HepG2 (cell line): ENCODE measurements around the gene DGUOK. TPM values are rescaled to one million over a fixed set of nuclear protein-coding genes. Genes with fewer than 3 reads are reported as not detected.

ENCODE experiments used
- GZF1 ChIP-seq: sonication (generic); formaldehyde crosslinking; IDR thresholded peaks from 2 replicates; pipeline ENCODE4 v1.5.1; 2020; ENCODE audit warnings: mild to moderate bottlenecking, missing genetic modification reagents
- NFATC3 ChIP-seq: sonication (generic); formaldehyde crosslinking; IDR thresholded peaks from 2 replicates; pipeline ENCODE4 v1.5.1; 2020; ENCODE audit warnings: mild to moderate bottlenecking, missing genetic modification reagents
- NFYB ChIP-seq: sonication (generic); formaldehyde crosslinking; IDR thresholded peaks from 2 replicates; pipeline ENCODE4 v1.4.0; 2020; ENCODE audit warnings: missing genetic modification reagents
- RAD21 ChIP-seq: fragments of 450-650 bp; formaldehyde crosslinking; IDR thresholded peaks from 2 replicates; pipeline ENCODE4 v1.5.0; 2020; ENCODE audit warnings: mild to moderate bottlenecking
- RELA ChIP-seq: sonication (generic); formaldehyde crosslinking; IDR thresholded peaks from 2 replicates; pipeline ENCODE4 v1.4.0; 2020; ENCODE audit warnings: missing genetic modification reagents
- SIN3B ChIP-seq: fragments of 150-350 bp; IDR thresholded peaks from 2 replicates; pipeline ENCODE4 v1.6.1; 2014; ENCODE audit warnings: low read length
- SMARCE1 ChIP-seq: fragments of 450-650 bp; IDR thresholded peaks from 2 replicates; pipeline ENCODE4 v1.6.1; 2017; ENCODE audit warnings: borderline replicate concordance
- TEAD3 ChIP-seq: optimal IDR thresholded peaks from 2 replicates; pipeline ENCODE3; 2016; ENCODE audit warnings: borderline replicate concordance
- ZNF205 ChIP-seq: IDR thresholded peaks from 2 replicates; pipeline ENCODE4 v1.6.1; 2018; ENCODE audit warnings: missing biosample characterization, missing genetic modification reagents
- ZNF335 ChIP-seq: sonication (generic); formaldehyde crosslinking; IDR thresholded peaks from 2 replicates; pipeline ENCODE4 v1.4.0; 2020; ENCODE audit warnings: missing genetic modification reagents
- ZNF563 ChIP-seq: sonication (generic); formaldehyde crosslinking; IDR thresholded peaks from 2 replicates; pipeline ENCODE4 v1.8.0; 2022; ENCODE audit warnings: mild to moderate bottlenecking, moderate library complexity, missing genetic modification reagents
- ZNF720 ChIP-seq: sonication (generic); formaldehyde crosslinking; IDR thresholded peaks from 2 replicates; pipeline ENCODE4 v1.4.0; 2020; ENCODE audit warnings: missing genetic modification reagents
- ZNF773 ChIP-seq: sonication (generic); formaldehyde crosslinking; IDR thresholded peaks from 2 replicates; pipeline ENCODE4 v1.4.0; 2020; ENCODE audit warnings: missing genetic modification reagents, borderline replicate concordance
- ZNF883 ChIP-seq: sonication (generic); formaldehyde crosslinking; IDR thresholded peaks from 2 replicates; pipeline ENCODE4 v1.5.1; 2020; ENCODE audit warnings: mild to moderate bottlenecking, missing genetic modification reagents; ENCODE audit errors: not compliant biosample characterization
- polyA plus RNA-seq, 8 experiments: library from polyadenylated mRNA; depleted of rRNA in 3 of 8; stranded (reverse) in 7 of 8; unstranded in 1 of 8; fragments of >200 nt; fragmentation: Illumina TruSeq in 4 of 8; extraction: Trizol in 4 of 8; gene quantifications; 2 replicates each; pipeline versions ENCODE4 v1.2.1 to v1.2.3, GENCODE V29; 2011 to 2016; ENCODE audit warnings: low read depth in 4 of 8, missing spikeins in 1 of 8, mixed read lengths in 1 of 8; ENCODE audit not compliant: insufficient read depth in 1 of 8
- total RNA-seq, 5 experiments: library from RNA; depleted of rRNA; stranded (reverse); fragments of >200 nt; fragmentation: Illumina TruSeq; extraction: Trizol; gene quantifications; 2 replicates each; pipeline ENCODE4 v1.2.3, GENCODE V29; 2016; ENCODE audit warnings: low read depth in 1 of 5
- TF ChIP-seq, protein P1 (sequence below), 2 experiments: IDR thresholded peaks; 2 replicates each; pipeline ENCODE4 v1.6.1; 2011 to 2012; ENCODE audit warnings: low read length in 2 of 2, borderline replicate concordance in 1 of 2, low read depth in 1 of 2, mild to moderate bottlenecking in 1 of 2, moderate library complexity in 1 of 2
- TF ChIP-seq, protein P2 (sequence below): sonication (generic); formaldehyde crosslinking; IDR thresholded peaks from 2 replicates; pipeline ENCODE4 v1.5.1; 2020; ENCODE audit warnings: missing genetic modification reagents, mild to moderate bottlenecking, borderline replicate concordance
- TF ChIP-seq, protein P3 (sequence below): sonication (generic); formaldehyde crosslinking; IDR thresholded peaks from 2 replicates; pipeline ENCODE4 v1.4.0; 2020; ENCODE audit warnings: mild to moderate bottlenecking, missing genetic modification reagents, borderline replicate concordance
- TF ChIP-seq, protein P4 (sequence below): IDR thresholded peaks from 2 replicates; pipeline ENCODE4 v1.6.1; 2016
- TF ChIP-seq, protein P5 (sequence below): sonication (generic); formaldehyde crosslinking; conservative IDR thresholded peaks from 2 replicates; pipeline ENCODE4 v1.4.0; 2020; ENCODE audit warnings: missing genetic modification reagents

Gene DGUOK
- total and polyA plus RNA-seq, 2 of the 13 experiments (the other 11 are each of a cell fraction or from before 2014, with no cell fraction given), result 105 to 137 TPM

DNA sequence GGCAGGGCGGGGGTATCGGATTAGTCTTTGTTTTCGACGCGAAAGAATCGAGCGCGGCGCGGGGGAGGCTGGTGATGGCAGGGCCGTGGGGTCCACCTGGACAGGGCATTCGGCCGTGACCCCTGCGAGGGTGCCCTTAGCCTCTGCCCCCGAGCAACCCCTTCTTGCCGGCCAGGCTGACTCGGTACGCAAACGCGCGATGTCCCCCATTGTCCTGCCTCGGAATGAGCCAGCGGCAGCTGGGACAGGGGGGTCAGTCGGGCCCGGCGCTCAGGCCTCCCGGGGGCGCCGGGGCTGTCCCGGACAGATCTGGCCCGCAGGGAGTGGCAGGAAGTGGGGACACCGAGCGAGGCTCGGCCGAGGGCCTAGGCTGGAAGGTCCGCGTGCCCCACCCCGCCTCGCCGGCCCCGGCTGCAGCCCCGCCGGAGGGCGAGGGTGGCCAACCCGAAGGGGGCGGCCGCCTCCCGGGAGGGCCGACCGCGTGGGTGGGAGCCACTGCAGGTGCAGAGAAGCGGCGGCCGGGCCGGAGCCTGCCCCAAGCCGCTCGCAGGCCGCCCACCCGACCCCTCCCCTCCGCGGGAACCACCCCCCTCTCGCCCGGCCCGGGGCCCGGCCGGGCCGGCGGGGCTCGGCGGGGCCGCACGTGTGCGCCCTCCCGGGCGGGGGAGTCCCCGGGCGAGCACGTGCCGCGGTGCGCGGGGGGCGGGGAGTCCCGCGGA is 57.7 kb downstream of the DGUOK start, which contains the start of gene TET3 (continued):
- no peak for TF ChIP-seq NFYB
- no peak for TF ChIP-seq TEAD3 (CRISPR knock-in tag)
- TF ChIP-seq ZNF720 (CRISPR knock-in tag), result no peak
- no peak for TF ChIP-seq ZNF205 (CRISPR knock-in tag)
- TF ChIP-seq SMARCE1, result no peak
- peak; percentile 47 for TF ChIP-seq RAD21
- TF ChIP-seq ZNF563 (CRISPR knock-in tag), result peak; percentile 86
- TF ChIP-seq ZNF335 (CRISPR knock-in tag), result 0 out of 2 replicates have a peak, but pooled peaks have one; percentile 23
- no peak for TF ChIP-seq SIN3B
- TF ChIP-seq, protein P1, sequence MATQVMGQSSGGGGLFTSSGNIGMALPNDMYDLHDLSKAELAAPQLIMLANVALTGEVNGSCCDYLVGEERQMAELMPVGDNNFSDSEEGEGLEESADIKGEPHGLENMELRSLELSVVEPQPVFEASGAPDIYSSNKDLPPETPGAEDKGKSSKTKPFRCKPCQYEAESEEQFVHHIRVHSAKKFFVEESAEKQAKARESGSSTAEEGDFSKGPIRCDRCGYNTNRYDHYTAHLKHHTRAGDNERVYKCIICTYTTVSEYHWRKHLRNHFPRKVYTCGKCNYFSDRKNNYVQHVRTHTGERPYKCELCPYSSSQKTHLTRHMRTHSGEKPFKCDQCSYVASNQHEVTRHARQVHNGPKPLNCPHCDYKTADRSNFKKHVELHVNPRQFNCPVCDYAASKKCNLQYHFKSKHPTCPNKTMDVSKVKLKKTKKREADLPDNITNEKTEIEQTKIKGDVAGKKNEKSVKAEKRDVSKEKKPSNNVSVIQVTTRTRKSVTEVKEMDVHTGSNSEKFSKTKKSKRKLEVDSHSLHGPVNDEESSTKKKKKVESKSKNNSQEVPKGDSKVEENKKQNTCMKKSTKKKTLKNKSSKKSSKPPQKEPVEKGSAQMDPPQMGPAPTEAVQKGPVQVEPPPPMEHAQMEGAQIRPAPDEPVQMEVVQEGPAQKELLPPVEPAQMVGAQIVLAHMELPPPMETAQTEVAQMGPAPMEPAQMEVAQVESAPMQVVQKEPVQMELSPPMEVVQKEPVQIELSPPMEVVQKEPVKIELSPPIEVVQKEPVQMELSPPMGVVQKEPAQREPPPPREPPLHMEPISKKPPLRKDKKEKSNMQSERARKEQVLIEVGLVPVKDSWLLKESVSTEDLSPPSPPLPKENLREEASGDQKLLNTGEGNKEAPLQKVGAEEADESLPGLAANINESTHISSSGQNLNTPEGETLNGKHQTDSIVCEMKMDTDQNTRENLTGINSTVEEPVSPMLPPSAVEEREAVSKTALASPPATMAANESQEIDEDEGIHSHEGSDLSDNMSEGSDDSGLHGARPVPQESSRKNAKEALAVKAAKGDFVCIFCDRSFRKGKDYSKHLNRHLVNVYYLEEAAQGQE (IDR thresholded peaks at IDR 0.05; ENCODE audit: borderline replicate concordance in 1 of 2, low read depth in 1 of 2, low read length in 2 of 2), result no peak
- TF ChIP-seq, protein P2, sequence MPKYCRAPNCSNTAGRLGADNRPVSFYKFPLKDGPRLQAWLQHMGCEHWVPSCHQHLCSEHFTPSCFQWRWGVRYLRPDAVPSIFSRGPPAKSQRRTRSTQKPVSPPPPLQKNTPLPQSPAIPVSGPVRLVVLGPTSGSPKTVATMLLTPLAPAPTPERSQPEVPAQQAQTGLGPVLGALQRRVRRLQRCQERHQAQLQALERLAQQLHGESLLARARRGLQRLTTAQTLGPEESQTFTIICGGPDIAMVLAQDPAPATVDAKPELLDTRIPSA, result no peak
- TF ChIP-seq, protein P3, sequence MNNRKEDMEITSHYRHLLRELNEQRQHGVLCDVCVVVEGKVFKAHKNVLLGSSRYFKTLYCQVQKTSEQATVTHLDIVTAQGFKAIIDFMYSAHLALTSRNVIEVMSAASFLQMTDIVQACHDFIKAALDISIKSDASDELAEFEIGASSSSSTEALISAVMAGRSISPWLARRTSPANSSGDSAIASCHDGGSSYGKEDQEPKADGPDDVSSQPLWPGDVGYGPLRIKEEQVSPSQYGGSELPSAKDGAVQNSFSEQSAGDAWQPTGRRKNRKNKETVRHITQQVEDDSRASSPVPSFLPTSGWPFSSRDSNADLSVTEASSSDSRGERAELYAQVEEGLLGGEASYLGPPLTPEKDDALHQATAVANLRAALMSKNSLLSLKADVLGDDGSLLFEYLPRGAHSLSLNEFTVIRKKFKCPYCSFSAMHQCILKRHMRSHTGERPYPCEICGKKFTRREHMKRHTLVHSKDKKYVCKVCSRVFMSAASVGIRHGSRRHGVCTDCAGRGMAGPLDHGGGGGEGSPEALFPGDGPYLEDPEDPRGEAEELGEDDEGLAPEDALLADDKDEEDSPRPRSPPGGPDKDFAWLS (CRISPR knock-in tag), result peak; percentile 85; the same call in 1 of the 2 replicates
- TF ChIP-seq, protein P4, sequence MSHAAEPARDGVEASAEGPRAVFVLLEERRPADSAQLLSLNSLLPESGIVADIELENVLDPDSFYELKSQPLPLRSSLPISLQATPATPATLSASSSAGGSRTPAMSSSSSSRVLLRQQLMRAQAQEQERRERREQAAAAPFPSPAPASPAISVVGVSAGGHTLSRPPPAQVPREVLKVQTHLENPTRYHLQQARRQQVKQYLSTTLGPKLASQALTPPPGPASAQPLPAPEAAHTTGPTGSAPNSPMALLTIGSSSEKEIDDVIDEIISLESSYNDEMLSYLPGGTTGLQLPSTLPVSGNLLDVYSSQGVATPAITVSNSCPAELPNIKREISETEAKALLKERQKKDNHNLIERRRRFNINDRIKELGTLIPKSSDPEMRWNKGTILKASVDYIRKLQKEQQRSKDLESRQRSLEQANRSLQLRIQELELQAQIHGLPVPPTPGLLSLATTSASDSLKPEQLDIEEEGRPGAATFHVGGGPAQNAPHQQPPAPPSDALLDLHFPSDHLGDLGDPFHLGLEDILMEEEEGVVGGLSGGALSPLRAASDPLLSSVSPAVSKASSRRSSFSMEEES, result no peak
- TF ChIP-seq, protein P5, sequence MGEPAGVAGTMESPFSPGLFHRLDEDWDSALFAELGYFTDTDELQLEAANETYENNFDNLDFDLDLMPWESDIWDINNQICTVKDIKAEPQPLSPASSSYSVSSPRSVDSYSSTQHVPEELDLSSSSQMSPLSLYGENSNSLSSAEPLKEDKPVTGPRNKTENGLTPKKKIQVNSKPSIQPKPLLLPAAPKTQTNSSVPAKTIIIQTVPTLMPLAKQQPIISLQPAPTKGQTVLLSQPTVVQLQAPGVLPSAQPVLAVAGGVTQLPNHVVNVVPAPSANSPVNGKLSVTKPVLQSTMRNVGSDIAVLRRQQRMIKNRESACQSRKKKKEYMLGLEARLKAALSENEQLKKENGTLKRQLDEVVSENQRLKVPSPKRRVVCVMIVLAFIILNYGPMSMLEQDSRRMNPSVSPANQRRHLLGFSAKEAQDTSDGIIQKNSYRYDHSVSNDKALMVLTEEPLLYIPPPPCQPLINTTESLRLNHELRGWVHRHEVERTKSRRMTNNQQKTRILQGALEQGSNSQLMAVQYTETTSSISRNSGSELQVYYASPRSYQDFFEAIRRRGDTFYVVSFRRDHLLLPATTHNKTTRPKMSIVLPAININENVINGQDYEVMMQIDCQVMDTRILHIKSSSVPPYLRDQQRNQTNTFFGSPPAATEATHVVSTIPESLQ (CRISPR knock-in tag), result no peak
- TF ChIP-seq RELA, result no peak
- peak; percentile 18 for TF ChIP-seq ZNF883 (CRISPR knock-in tag)
- no peak for TF ChIP-seq NFATC3 (CRISPR knock-in tag)
- TF ChIP-seq GZF1, result no peak
- TF ChIP-seq ZNF773 (CRISPR knock-in tag), result 0 out of 2 replicates have a peak, but pooled peaks have one; percentile 34
